ENCODE results near the gene PCDHGA12.
"Not testable (repeated sequence)": the region's sequence is repeated elsewhere in the genome, so short reads cannot be mapped to it uniquely, and the experiment has no call there.

The PCDHGA12 gene

GRCh38 chr5:141407790-141408505 lies 22.4 kb upstream of the PCDHGA12 start, which contains the start of gene PCDHGB6:
TSS of gene PCDHGB6 (plus strand) at chr5:141408021. CDS start at chr5:141408203, 182 bp downstream.
- DNase-seq (ENCODE audit: low read depth) = peak; percentile 38

- no peak for DNase-seq (ENCODE audit: low read depth)
These were observed 20.6 kb upstream of the PCDHGA12 start for GRCh38 chr5:141409598-141410306.

DNA sequence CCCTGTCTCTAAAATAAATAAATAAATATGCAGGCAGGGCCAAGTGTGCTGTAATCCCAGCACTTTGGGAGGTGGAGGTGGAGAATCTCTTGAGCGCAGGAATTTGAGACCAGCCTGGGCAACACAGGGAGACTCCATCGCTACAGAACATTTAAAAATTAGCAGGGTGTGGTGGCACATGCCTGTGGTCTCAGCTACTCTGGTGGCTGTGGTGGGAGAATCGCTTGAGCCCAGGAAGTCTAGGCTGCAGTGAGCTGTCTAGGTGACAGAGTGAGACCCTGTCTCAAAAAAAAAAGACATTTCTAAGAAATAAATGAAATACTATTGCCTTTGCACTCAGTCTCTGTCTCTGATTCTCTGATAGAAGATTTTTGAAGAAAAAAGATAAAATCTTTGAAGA lies 18.7 kb upstream of the PCDHGA12 start:
- no peak for DNase-seq (ENCODE audit: low read depth)

- DNase-seq (ENCODE audit: low read depth) = peak; percentile 40
These were observed 17.3 kb upstream of the PCDHGA12 start, which contains the start of gene PCDHGA10 for GRCh38 chr5:141412854-141413539. TSS of gene PCDHGA10 (plus strand) at chr5:141412987. CDS start at chr5:141413176, 189 bp downstream.

- no peak for DNase-seq (ENCODE audit: low read depth)
These were observed 16.7 kb upstream of the PCDHGA12 start for GRCh38 chr5:141413540-141414069.

- DNase-seq (ENCODE audit: low read depth) = not testable (repeated sequence)
These were observed 15.6 kb upstream of the PCDHGA12 start for GRCh38 chr5:141414548-141415274.

GRCh38 chr5:141415275-141415618 lies 15.1 kb upstream of the PCDHGA12 start:
- not testable (repeated sequence) for DNase-seq (ENCODE audit: low read depth)

- DNase-seq (ENCODE audit: low read depth) = peak; percentile 59
These were observed 12.7 kb upstream of the PCDHGA12 start, which contains the start of gene PCDHGB7 for GRCh38 chr5:141417494-141418172. TSS of gene PCDHGB7 (plus strand) at chr5:141417677. CDS start at chr5:141417860, 183 bp downstream.

GRCh38 chr5:141419074-141419880 lies 11.0 kb upstream of the PCDHGA12 start:
- DNase-seq (ENCODE audit: low read depth) = no peak

- peak; percentile 37 for DNase-seq (ENCODE audit: low read depth)
These were observed 9.3 kb upstream of the PCDHGA12 start, which contains the start of gene PCDHGA11 for GRCh38 chr5:141420855-141421488. TSS of gene PCDHGA11 (plus strand) at chr5:141421051. CDS start at chr5:141421228, 177 bp downstream.

GRCh38 chr5:141421489-141421855 lies 8.8 kb upstream of the PCDHGA12 start:
- no peak for DNase-seq (ENCODE audit: low read depth)

GRCh38 chr5:141422742-141423291 lies 7.5 kb upstream of the PCDHGA12 start:
- no peak for DNase-seq (ENCODE audit: low read depth)

DNA sequence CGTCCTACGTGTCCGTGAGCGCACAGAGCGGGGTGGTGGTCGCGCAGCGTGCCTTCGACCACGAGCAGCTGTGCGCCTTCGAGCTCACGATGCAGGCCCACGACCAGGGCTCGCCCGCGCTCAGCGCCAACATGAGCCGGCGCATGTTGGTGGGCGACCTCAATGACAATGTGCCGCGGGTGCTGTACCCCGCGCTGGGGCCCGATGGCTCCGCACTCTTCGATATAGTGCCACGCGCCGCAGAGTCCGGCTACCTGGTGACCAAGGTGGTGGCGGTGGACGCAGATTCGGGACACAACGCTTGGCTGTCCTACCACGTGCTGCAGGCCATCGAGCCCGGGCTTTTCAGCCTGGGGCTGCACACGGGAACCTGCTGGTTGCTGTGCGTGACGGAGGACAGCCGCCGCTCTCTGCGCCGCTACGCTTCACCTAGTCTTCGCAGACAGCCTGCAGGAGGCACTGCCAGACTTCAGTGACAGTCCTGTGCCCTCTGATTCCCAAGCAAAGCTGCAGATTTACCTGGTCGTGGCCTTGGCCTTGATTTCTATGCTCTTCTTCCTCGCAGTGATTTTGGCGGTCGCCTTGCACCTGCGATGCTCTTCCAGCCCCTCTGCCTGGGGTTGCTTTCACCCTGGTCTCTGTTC lies 2.4 kb upstream of the PCDHGA12 start:
- no peak for DNase-seq (ENCODE audit: low read depth)

- no peak for DNase-seq (ENCODE audit: low read depth)
These were observed 979 bp downstream of the PCDHGA12 start for GRCh38 chr5:141431286-141431685.

GRCh38 chr5:141432308-141432707 lies 2.0 kb downstream of the PCDHGA12 start:
- DNase-seq (ENCODE audit: low read depth) = not testable (repeated sequence)

GRCh38 chr5:141432726-141433125 lies 2.4 kb downstream of the PCDHGA12 start:
- DNase-seq (ENCODE audit: low read depth) = not testable (repeated sequence)

DNA sequence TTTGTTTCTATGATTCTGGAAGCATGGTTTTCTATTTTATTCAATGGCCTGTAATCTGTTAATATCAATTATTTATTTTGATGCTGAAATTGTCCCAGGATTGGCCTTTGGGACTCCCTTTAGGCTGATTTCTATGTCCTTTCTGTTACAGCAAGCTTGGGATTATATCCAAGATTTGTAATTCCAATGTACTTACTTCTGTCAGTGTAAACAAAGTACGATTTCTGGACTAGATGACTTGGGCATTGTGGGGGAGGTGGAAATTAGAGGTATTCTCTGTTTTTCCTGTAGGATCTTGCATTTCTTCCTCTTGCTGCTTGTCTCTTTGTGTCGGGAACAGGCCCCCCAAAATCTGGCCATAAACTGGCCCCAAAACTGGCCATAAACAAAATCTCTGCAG lies 3.7 kb downstream of the PCDHGA12 start:
- DNase-seq (ENCODE audit: low read depth) = no peak

DNA sequence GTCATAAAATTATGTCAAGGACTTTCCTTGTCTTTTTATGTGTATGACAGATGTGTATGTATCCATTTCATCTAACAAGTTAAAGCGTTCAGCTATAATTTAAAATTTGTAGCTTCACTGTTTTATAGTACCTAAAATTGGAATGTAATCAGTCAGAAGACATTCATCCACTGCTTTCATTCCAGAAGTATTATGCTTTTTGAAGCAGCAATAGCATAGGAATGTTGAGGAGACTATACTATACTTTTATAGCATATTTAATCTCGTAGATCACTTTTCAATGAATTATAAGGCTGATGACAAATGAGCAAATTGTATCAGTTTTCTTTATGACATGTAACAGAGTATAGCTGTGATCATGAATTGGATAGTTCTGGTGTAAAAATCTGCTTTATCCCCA lies 6.9 kb downstream of the PCDHGA12 start:
- DNase-seq (ENCODE audit: low read depth) = no peak
